Adipocyte (in vitro differentiated cells): ENCODE measurements around the gene TMEM14A.
A peak's percentile ranks its signal among the peaks of the same experiment; 100 is the strongest.
"Not testable (repeated sequence)": the region's sequence is repeated elsewhere in the genome, so short reads cannot be mapped to it uniquely, and the experiment has no call there.

Experiments
- DNase-seq: peaks from one replicate; pipeline ENCODE4 v3.0.0-alpha.2; 2015; ENCODE audit warnings: low read depth
- H3K27me3 ChIP-seq: replicated peaks from 2 replicates; pipeline ENCODE4 v1.7.0; 2013; ENCODE audit warnings: mild to moderate bottlenecking, low read length, moderate library complexity; ENCODE audit not compliant: control insufficient read depth, insufficient read depth
- H3K36me3 ChIP-seq: 2 replicates; pipeline ENCODE4 v1.7.0; 2013; ENCODE audit warnings: low read length, mild to moderate bottlenecking, moderate library complexity; ENCODE audit not compliant: control insufficient read depth, insufficient read depth, severe bottlenecking
- H3K4me1 ChIP-seq: 2 replicates; pipeline ENCODE4 v1.7.0; 2013; ENCODE audit warnings: mild to moderate bottlenecking, low read length, moderate library complexity; ENCODE audit not compliant: control insufficient read depth, insufficient read depth
- H3K4me3 ChIP-seq: 2 replicates; pipeline ENCODE4 v1.7.0; 2013; ENCODE audit warnings: mild to moderate bottlenecking, low read length, moderate library complexity
- H3K9ac ChIP-seq: 2 replicates; pipeline ENCODE4 v1.7.0; 2013; ENCODE audit warnings: mild to moderate bottlenecking, low read length, moderate library complexity
- H3K9me3 ChIP-seq: 2 replicates; pipeline ENCODE4 v1.7.0; 2013; ENCODE audit warnings: mild to moderate bottlenecking, low read length, moderate library complexity; ENCODE audit not compliant: control insufficient read depth

TMEM14A gene

DNA sequence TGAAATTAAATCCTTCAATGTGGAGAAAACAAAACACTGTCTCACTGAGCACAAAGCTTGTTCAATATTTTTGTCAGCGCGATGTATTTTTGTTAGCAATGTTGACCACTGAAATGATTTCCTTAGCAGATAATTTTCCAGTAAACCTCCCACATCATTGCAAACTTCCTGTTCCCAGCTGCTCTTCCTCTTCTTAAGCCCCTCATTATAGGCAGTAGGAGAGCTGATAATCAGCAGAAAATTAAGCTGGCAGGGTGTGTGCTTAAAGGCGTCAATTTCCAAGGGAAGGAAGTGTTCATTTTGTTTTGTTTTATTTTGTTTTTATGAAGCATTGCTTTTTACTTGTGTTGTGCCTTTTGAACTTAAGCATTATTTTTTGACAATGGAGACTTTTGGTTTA, 29.1 kb upstream of the TMEM14A start:
- Histone ChIP-seq H3K4me3 (no peak overlapping the region), H3K9ac (no peak overlapping the region), H3K4me1 (peaks cover 4% of the 10 kb centered on the region), H3K27me3 (no peaks in the 10 kb centered on the region), H3K36me3 (no peaks in the 10 kb centered on the region), H3K9me3 (no peaks in the 10 kb centered on the region)
- no peak for DNase-seq

DNA sequence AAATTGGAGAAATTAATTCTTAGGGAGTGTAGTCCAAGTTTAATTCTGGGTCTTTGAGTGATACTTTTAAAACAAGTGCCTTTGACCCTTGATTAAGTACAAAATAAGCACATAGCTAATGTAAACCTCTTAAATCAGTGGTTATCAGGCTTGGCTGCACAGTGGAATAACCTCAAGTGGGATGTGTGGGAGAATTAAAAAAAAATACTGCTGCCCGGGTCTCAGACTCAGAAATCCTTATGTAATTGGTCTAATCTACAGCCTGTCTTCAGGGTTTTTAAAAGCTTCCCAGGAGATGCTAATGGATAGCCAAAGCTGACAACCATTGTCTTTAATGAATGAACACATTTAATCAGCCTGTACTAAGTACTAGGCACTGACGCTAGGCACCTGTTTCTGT, 28.5 kb upstream of the TMEM14A start:
- Histone ChIP-seq H3K27me3 (no peaks in the 10 kb centered on the region), H3K36me3 (no peaks in the 10 kb centered on the region), H3K9me3 (no peaks in the 10 kb centered on the region), H3K4me1 (peaks cover 9% of the 10 kb centered on the region), H3K9ac (no peak overlapping the region), H3K4me3 (no peak overlapping the region)
- no peak for DNase-seq

DNA sequence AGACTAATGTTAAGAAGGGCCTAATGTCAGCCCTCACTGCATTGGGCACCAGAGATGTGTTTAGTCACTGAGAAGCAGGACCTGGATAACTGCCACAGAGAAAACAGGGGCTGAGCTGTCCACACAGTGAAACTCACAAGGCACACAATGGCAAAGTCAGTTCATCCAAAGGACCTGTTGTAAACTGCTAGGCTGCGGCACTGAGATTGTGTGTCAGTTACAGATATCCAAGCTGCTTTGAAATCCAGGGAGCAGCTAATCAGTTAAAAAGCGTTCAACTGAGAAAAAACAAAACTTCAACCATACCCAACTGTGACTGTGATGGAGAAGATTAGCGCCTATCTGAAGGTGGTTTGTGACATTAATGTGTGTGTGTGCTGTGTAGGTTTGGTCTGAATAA, 27.8 kb upstream of the TMEM14A start:
- H3K36me3 ChIP-seq: no peaks in the 10 kb centered on the region
- H3K4me1 ChIP-seq: peaks cover 11% of the 10 kb centered on the region
- DNase-seq: no peak
- no peaks in the 10 kb centered on the region for H3K9me3 ChIP-seq
- H3K27me3 ChIP-seq: no peaks in the 10 kb centered on the region
- H3K9ac ChIP-seq: no peak overlapping the region
- H3K4me3 ChIP-seq: no peak overlapping the region

DNA sequence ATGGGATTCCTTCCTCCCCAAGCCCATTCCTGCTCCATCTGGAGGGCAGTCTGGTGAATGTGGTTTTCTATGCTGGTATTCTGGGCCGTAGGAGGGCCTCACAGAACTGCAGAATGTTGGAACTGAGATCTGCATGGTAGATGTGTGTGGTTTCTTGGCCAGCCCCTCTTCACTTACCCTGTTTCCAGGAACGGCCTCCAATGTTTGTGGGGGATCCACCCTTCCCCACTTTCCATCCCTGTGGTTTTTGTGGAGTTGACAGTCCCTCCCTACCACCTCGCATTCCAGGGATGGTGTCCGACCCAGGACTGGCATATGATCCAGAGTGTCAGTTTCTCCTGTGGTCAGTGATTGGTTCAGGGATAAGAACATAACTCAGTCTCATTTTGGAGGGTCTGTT, 26.7 kb upstream of the TMEM14A start:
- no peak for DNase-seq
- Histone ChIP-seq H3K36me3 (no peaks in the 10 kb centered on the region), H3K27me3 (no peaks in the 10 kb centered on the region), H3K4me3 (no peak overlapping the region), H3K9me3 (no peaks in the 10 kb centered on the region), H3K4me1 (peaks cover 16% of the 10 kb centered on the region), H3K9ac (no peak overlapping the region)

DNA sequence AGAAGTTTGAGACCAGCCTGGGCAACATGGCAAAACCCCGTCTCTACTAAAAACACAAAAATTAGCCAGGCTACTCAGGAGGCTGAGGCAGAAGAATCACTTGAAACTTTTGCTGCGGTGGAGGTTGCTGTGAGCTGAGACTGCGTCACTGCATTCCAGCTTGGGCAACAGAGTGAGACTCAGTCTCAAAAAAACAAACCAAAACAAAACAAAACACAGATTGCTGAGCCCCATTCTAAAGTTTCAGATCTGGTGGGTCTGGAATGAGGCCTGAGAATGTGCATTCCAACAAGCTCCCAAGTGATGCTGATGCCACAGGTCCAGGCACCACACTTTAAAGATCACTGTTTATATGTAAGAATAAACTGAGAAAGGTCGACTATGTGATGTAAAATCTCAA, 24.9 kb upstream of the TMEM14A start:
- Histone ChIP-seq H3K27me3 (no peaks in the 10 kb centered on the region), H3K9ac (no peak overlapping the region), H3K9me3 (no peaks in the 10 kb centered on the region), H3K36me3 (no peaks in the 10 kb centered on the region), H3K4me1 (peaks cover 33% of the 10 kb centered on the region), H3K4me3 (no peak overlapping the region)
- DNase-seq: no peak

GRCh38 chr6:52647199-52647598, 23.7 kb upstream of the TMEM14A start:
- Histone ChIP-seq H3K4me3 (no peak overlapping the region), H3K27me3 (no peaks in the 10 kb centered on the region), H3K4me1 (peaks cover 39% of the 10 kb centered on the region), H3K9ac (no peak overlapping the region), H3K9me3 (no peaks in the 10 kb centered on the region), H3K36me3 (no peaks in the 10 kb centered on the region)
- DNase-seq: peak; percentile 72

DNA sequence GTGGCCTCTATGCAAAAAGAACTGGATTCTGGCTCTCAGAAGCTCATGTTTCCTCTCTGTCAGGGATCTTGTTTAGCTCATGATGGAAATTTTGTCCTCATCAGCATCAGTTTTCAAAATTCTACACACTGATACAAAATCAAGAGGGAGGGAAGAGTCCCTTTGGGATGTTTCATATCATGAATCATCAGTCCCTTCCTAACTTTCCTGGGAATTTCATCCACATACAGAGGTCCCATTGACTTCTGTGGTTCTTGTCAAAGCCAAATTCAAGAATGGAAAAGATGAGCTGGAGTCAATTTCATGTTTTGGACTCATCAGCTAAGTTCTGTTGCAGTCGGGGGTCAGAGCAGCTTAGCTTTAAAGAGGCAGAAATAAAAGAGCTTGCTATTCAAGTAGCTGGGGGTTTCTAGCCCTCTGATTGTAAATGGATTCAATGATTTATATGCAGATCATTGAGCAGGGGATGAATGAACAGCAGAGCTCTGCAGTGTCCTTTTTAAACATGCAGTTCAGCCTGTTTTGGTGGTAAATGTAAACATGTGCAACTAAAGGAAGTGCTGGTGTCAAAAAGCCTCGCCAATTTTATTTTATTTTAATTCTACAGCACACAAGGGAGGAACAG, 21.3 kb upstream of the TMEM14A start:
- Histone ChIP-seq H3K27me3 (no peaks in the 10 kb centered on the region), H3K4me3 (no peak overlapping the region), H3K4me1 (peaks cover 39% of the 10 kb centered on the region), H3K36me3 (no peaks in the 10 kb centered on the region), H3K9ac (no peak overlapping the region), H3K9me3 (no peaks in the 10 kb centered on the region)
- DNase-seq: no peak

GRCh38 chr6:52650941-52651340, 20.0 kb upstream of the TMEM14A start:
- Histone ChIP-seq H3K4me3 (no peak overlapping the region), H3K9me3 (no peaks in the 10 kb centered on the region), H3K36me3 (no peaks in the 10 kb centered on the region), H3K9ac (peak overlapping the region; percentile 2), H3K27me3 (no peaks in the 10 kb centered on the region), H3K4me1 (peaks cover 39% of the 10 kb centered on the region)
- DNase-seq: no peak

- H3K4me3 ChIP-seq: no peak overlapping the region
- no peak overlapping the region for H3K9ac ChIP-seq
- no peaks in the 10 kb centered on the region for H3K27me3 ChIP-seq
- no peaks in the 10 kb centered on the region for H3K36me3 ChIP-seq
- no peaks in the 10 kb centered on the region for H3K9me3 ChIP-seq
- no peak for DNase-seq
- H3K4me1 ChIP-seq: peaks cover 28% of the 10 kb centered on the region
Measured at GRCh38 chr6:52653151-52653550, 17.8 kb upstream of the TMEM14A start.

- no peaks in the 10 kb centered on the region for H3K36me3 ChIP-seq
Measured at GRCh38 chr6:52654007-52654406, 16.9 kb upstream of the TMEM14A start.

DNA sequence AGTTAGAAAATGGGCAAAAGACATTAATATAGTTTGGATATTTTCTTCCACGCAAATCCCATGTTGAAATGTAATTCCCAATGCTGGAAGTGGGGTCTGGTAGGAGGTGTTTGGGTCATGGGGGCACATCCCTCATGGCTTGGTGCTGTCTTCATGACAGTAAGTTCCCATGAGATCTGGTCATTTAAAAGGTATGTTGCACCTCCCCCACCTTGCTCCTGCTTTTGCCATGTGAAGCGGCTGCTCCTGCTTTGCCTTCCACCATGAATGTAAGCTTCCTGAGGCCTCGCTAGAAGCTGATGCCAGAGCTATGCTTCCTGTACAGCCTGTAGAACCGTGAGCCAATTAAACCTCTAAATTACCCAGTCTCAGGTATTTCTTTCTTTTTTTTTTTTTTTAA, 16.3 kb upstream of the TMEM14A start:
- H3K27me3 ChIP-seq: no peaks in the 10 kb centered on the region
- no peak for DNase-seq
- no peak overlapping the region for H3K9ac ChIP-seq

More at GRCh38 chr6:52654007-52654406, 16.9 kb upstream of the TMEM14A start:
- Histone ChIP-seq H3K9ac (no peak overlapping the region), H3K4me3 (no peak overlapping the region), H3K4me1 (peaks cover 25% of the 10 kb centered on the region), H3K9me3 (no peaks in the 10 kb centered on the region), H3K27me3 (no peaks in the 10 kb centered on the region)
- no peak for DNase-seq

DNA sequence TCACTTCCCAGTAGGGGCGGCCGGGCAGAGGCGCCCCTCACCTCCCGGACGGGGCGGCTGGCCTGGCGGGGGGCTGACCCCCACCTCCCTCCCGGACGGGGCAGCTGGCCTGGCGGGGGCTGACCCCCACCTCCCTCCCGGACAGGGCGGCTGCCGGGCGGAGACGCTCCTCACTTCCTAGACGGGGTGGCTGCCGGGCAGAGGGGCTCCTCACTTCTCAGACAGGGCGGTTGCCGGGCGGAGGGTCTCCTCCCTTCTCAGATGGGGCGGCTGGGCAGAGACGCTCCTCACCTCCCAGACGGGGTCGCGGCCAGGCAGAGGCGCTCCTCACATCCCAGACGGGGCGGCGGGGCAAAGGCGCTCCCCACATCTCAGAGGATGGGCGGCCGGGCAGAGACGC, 15.0 kb upstream of the TMEM14A start:
- not testable (repeated sequence) for DNase-seq, H3K9ac ChIP-seq, H3K9me3 ChIP-seq, H3K4me1 ChIP-seq, H3K4me3 ChIP-seq, H3K27me3 ChIP-seq, H3K36me3 ChIP-seq

More for the DNA sequence above, 16.3 kb upstream of the TMEM14A start:
- H3K4me3 ChIP-seq: no peak overlapping the region
- H3K4me1 ChIP-seq: peaks cover 20% of the 10 kb centered on the region
- no peaks in the 10 kb centered on the region for H3K36me3 ChIP-seq
- H3K9me3 ChIP-seq: no peaks in the 10 kb centered on the region
